Activated naive CD4-positive, alpha-beta T cell treated with anti-CD3 and anti-CD28 coated beads, Interleukin-2, amount 10 ng/mL, durations not matched to agents 7 days and 5 days (primary cell): ENCODE results near the gene PTGER4.

Experiments used
- CTCF ChIA-PET: fragments of 350-600 bp; sonication (Branson Sonifier 250); formaldehyde crosslinking; loops from one replicate; lab custom pipeline; 2021; ENCODE audit warnings: antibody characterized with exemption; lab: Charles Lee
- DNase-seq: peaks from one replicate; pipeline ENCODE4 v3.0.0-alpha.2; 2020
- H3K27ac Mint-ChIP-seq: one replicate; pipeline ENCODE4 v1.8.0; 2021; ENCODE audit warnings: mild to moderate bottlenecking, moderate library complexity, mixed read lengths
- H3K27me3 Mint-ChIP-seq: one replicate; pipeline ENCODE4 v1.8.0; 2021; ENCODE audit warnings: mild to moderate bottlenecking, mixed read lengths
- H3K36me3 Mint-ChIP-seq: one replicate; pipeline ENCODE4 v1.8.0; 2021; ENCODE audit warnings: mixed read lengths
- H3K4me1 Mint-ChIP-seq: one replicate; pipeline ENCODE4 v1.8.0; 2021; ENCODE audit warnings: mixed read lengths
- H3K4me3 Mint-ChIP-seq: one replicate; pipeline ENCODE4 v1.8.0; 2021; ENCODE audit warnings: mild to moderate bottlenecking, moderate library complexity, mixed read lengths
- H3K9me3 Mint-ChIP-seq: one replicate; pipeline ENCODE4 v1.8.0; 2021; ENCODE audit warnings: mixed read lengths

Gene PTGER4

DNA sequence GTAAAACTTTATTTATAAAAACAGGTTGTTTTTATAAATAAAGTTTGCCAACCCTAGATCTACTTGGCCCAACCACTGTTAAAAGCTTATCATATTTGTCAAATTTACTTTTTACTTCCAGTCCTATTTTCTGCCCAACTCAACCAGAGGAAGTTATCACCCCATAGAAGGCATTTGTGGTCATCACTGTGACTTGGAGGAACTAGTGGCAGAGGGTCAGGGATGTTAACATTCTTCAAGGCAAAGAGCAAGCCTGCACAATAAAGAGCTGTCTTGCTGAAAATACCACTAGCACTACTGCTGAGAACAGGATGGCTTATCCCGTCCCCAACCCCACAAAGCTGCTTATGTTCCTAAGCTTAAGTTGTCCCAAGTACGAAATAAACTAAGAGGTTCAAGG lies 53.7 kb downstream of the PTGER4 start:
- CTCF ChIA-PET: interaction anchor here (1.3 to 2.7 kb wide), 4 partner anchors 44 to 784 kb away, joined by 5 to 13 read pairs (median 6); no protein-coding TSS in a partner anchor
- Mint-ChIP-seq H3K36me3 (peaks cover 7% of the 10 kb centered on the region), H3K4me1 (peaks cover 17% of the 10 kb centered on the region), H3K9me3 (no peaks in the 10 kb centered on the region), H3K4me3 (no peak overlapping the region), H3K27ac (no peak overlapping the region), H3K27me3 (no peaks in the 10 kb centered on the region)
- DNase-seq: no peak

DNA sequence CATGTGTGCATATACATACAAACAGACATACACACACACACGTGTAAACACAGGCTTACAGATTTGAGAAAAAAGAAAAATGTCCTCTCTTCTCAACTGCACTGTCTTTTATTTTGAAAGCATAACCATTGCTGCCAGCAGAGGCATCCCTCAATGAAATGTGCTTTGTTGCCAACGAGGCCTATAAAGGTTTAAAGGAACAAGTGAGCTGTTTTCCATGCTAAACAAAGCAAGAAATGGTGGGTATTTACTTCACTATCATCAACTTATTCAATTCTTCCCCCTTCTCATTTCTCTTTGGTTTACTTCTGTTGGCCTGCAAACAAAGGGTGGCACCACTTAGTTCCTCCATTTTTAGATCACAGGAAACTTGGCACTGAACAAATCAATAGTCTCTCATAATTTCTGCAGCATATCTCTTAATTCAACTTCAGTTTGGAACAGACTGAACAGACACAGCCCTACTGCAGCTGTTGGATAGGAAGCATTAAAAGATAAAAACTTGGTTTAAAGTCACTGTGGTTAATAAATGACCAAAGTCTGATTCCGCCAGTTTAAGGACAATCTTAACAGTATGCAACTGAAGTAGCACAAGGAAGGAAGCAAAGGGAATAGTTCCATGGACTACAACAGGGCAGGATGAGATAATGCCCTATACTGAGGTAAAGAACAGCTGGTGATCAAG lies 54.3 kb downstream of the PTGER4 start:
- no peaks in the 10 kb centered on the region for H3K27me3 Mint-ChIP-seq
- no peak overlapping the region for H3K27ac Mint-ChIP-seq

DNA sequence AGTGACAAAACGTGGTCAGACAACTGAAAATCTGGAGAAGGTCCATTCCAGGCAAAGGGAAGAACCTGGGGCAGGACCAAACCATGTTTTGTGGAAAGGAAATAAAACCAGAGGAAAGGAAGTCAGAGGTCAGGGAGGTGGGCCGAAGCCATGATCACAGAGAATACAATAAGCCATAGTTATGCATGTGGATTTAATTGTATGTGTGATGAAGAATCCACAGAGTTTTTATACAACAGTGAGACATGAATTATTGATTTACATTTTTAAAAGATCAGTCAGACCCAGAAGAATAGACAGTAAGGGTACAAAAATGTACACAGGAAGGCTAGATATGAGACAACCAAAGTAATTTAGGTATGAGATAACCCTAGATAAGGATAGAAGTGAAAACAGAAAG lies 55.3 kb downstream of the PTGER4 start:
- CTCF ChIA-PET: interaction anchor here (1.6 to 2.9 kb wide), 6 partner anchors 11 to 1020 kb away, joined by 4 to 13 read pairs (median 6); no protein-coding TSS in a partner anchor
- H3K36me3 Mint-ChIP-seq: peaks cover 11% of the 10 kb centered on the region
- H3K27me3 Mint-ChIP-seq: no peaks in the 10 kb centered on the region
- no peak for DNase-seq
- H3K9me3 Mint-ChIP-seq: peaks cover 3% of the 10 kb centered on the region
- H3K27ac Mint-ChIP-seq: no peak overlapping the region
- no peak overlapping the region for H3K4me3 Mint-ChIP-seq
- peaks cover 17% of the 10 kb centered on the region for H3K4me1 Mint-ChIP-seq

More for the DNA sequence above, 54.3 kb downstream of the PTGER4 start:
- DNase-seq: no peak
- Mint-ChIP-seq H3K36me3 (peaks cover 7% of the 10 kb centered on the region), H3K4me1 (peaks cover 17% of the 10 kb centered on the region), H3K4me3 (no peak overlapping the region), H3K9me3 (no peaks in the 10 kb centered on the region)
- CTCF ChIA-PET: interaction anchor here (0.7 to 2.9 kb wide), 8 partner anchors 10 to 1019 kb away, joined by 4 to 13 read pairs (median 5); no protein-coding TSS in a partner anchor

DNA sequence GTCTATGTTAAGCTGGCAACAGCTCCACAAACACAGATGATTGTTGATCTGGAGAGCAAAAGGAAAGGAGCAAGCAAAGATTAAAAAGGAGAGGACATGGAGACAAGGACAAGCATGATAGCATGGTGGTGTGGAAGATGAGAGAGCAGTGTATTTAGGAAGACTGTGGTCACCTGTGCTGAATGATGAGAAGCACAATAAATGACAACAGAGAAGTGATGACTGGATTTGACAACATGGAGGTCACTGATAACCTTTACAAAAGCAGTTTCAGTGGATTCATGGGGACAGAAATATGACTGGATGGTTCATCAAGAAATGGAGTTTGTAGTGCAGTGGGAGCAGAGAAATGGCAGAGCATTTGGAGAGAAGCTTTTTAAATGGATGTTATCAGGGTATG lies 55.9 kb downstream of the PTGER4 start:
- H3K4me1 Mint-ChIP-seq: peaks cover 17% of the 10 kb centered on the region
- CTCF ChIA-PET: interaction anchor here (1.6 to 2.9 kb wide), 5 partner anchors 12 to 1021 kb away, joined by 4 to 13 read pairs (median 5); no protein-coding TSS in a partner anchor
- no peak overlapping the region for H3K27ac Mint-ChIP-seq
- peaks cover 7% of the 10 kb centered on the region for H3K9me3 Mint-ChIP-seq
- H3K36me3 Mint-ChIP-seq: peaks cover 15% of the 10 kb centered on the region
- no peak for DNase-seq
- H3K27me3 Mint-ChIP-seq: no peaks in the 10 kb centered on the region
- no peak overlapping the region for H3K4me3 Mint-ChIP-seq

DNA sequence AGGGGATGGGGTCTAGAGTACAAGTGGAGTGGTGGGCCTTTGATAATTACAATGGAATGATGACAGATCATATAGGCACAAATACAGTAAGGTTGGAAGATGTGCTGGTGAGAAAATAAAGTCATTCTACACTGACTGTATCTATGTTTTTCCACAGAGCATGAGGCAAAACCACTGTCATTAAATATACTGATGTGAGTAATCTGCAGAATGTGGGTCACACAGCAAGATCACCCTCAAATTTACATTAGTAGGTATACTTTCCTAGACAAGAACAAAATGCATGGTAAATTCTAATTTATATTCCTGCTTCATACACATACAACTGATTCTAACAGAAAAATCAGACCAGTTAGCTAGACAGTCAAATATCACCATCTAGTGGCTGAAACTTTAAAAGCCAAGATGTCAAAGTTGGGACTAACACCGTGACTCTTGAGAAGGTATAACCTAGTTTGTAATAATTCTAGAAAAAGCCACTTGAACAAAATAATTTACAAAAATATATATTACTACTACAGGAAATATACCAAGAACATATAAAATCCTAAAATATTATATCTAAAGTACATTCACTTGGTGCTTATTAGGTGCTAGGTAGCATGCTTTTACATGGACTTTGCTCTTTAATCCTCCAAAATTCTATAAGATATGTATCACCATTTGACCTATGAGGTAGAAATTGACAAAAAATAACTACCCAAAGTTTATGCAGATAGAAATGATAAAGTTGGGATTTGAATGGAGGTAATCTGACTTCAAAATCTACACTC lies 56.6 kb downstream of the PTGER4 start:
- Mint-ChIP-seq H3K4me3 (no peak overlapping the region), H3K9me3 (peaks cover 12% of the 10 kb centered on the region), H3K27ac (no peak overlapping the region), H3K36me3 (peaks cover 19% of the 10 kb centered on the region), H3K27me3 (no peaks in the 10 kb centered on the region), H3K4me1 (peaks cover 17% of the 10 kb centered on the region)
- DNase-seq: no peak
- CTCF ChIA-PET: interaction anchor here (0.7 to 2.9 kb wide), 5 partner anchors 13 to 1021 kb away, joined by 3 to 13 read pairs (median 4); no protein-coding TSS in a partner anchor

DNA sequence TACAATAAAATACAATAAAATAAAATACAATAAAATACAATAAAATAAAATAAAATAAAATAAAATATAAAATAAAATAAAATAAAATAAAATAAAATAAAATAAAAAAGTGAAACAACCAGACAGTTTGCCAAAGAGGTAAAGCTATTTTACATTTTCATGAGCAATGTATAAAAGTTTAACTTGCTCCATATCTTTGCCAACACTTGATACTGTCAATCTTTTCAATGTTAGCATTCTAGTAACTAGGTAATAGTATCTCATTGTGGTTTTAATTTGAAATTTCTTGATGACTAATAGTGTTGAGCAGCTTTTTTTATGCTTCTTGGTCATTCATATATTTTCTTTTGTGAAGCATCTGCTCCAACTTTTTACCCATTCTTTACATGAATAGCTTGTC lies 58.8 kb downstream of the PTGER4 start:
- CTCF ChIA-PET: no interaction called here
- H3K36me3 Mint-ChIP-seq: peaks cover 29% of the 10 kb centered on the region
- peaks cover 15% of the 10 kb centered on the region for H3K4me1 Mint-ChIP-seq
- DNase-seq: no peak
- no peak overlapping the region for H3K27ac Mint-ChIP-seq
- peaks cover 12% of the 10 kb centered on the region for H3K9me3 Mint-ChIP-seq
- no peak overlapping the region for H3K4me3 Mint-ChIP-seq
- H3K27me3 Mint-ChIP-seq: no peaks in the 10 kb centered on the region
